Transverse colon (tissue), 4 donors: ENCODE results near the gene NDUFAB1.

Experiments used
- CTCF ChIP-seq, 5 experiments: fragments of 200-600 bp in 3 of 5; fragments of 450-650 bp in 2 of 5; sonication (generic) in 3 of 5; IDR thresholded peaks; 1 replicate in 2 of 5; 2 replicates in 3 of 5; pipeline ENCODE4 v1.5.1; 2016 to 2017; ENCODE audit warnings: antibody characterized with exemption in 5 of 5, inconsistent platforms in 3 of 5, mild to moderate bottlenecking in 2 of 5, moderate library complexity in 1 of 5
- EP300 ChIP-seq: sonication (generic); formaldehyde crosslinking; IDR thresholded peaks from one replicate; pipeline ENCODE4 v1.6.1; 2017; ENCODE audit warnings: antibody characterized with exemption, low read depth
- POLR2A ChIP-seq: fragments of 450-650 bp; IDR thresholded peaks from one replicate; pipeline ENCODE4 v1.6.1; 2016; ENCODE audit warnings: antibody characterized with exemption, mild to moderate bottlenecking, moderate library complexity
- POLR2AphosphoS5 ChIP-seq, 3 donors: sonication (generic); formaldehyde crosslinking; IDR thresholded peaks; one replicate each; pipeline ENCODE4 v1.6.1; 2016; ENCODE audit warnings: antibody characterized with exemption in 3 of 3

- TF ChIP-seq CTCF (IDR thresholded peaks at IDR 0.05) (no peak), POLR2AphosphoS5 (IDR thresholded peaks at IDR 0.05) (no peak), POLR2A (no peak), EP300 (no peak)
These were observed 61.0 kb downstream of the NDUFAB1 start for GRCh38 chr16:23534868-23535860.
